K562 (cell line): ENCODE data around the gene TRIM44. TPM values are rescaled to one million over a fixed set of nuclear protein-coding genes. Genes with fewer than 3 reads are reported as not detected.

Experiments used
- ATAC-seq: fragments of 200-7000 bp; cut with Tn5 transposase; 3 replicates; pipeline ENCODE4 v1.9.1; 2020; ENCODE audit warnings: moderate library complexity
- BruUV-seq: library from RNA; stranded (reverse); fragments of 400-500 nt; replicated peaks from 2 replicates; lab custom pipeline; 2021; lab: Mats Ljungman, UMichigan
- CTCF ChIA-PET: fragments of 300-600 bp; formaldehyde crosslinking; extraction: SDS; loops from one replicate; lab custom pipeline; 2021; ENCODE audit warnings: low intra/inter-chr PET ratio; lab: Yijun Ruan, JAX
- POLR2A ChIA-PET: fragments of 300-600, 350-650 bp; sonication (Branson Sonifier 250); formaldehyde crosslinking; extraction: SDS; loops from one replicate; lab custom pipeline; 2021; ENCODE audit warnings: antibody characterized with exemption, inconsistent platforms; lab: Yijun Ruan, JAX
- DNase-seq, 4 experiments: peaks; one replicate each; pipeline versions ENCODE4 v3.0.0 to v3.0.0-alpha.2; 2011 to 2018; ENCODE audit warnings: low spot score in 3 of 4, mixed read lengths in 3 of 4; ENCODE audit errors: extremely low read depth in 1 of 4
- FAIRE-seq: peaks from 2 replicates; lab custom pipeline; 2011; peaks lifted over from hg19 to GRCh38; lab: Jason Lieb, UNC
- H2AFZ ChIP-seq: 2 replicates; pipeline ENCODE4 v1.6.0; 2011; ENCODE audit warnings: low read depth, low read length, control low read depth, inconsistent platforms
- H3K27ac ChIP-seq: fragments of 200-600 bp; 3 replicates; pipeline ENCODE4 v1.8.0; 2011; ENCODE audit warnings: low read depth, mild to moderate bottlenecking, control low read depth, inconsistent platforms, low read length, moderate library complexity, mixed read lengths; ENCODE audit errors: extremely low read depth
- H3K27me3 ChIP-seq, 2 experiments: fragments of 300-600 bp in 1 of 2; 2 replicates in 1 of 2; 3 replicates in 1 of 2; pipeline versions ENCODE4 v1.6.0 to v1.8.0; 2011; ENCODE audit warnings: inconsistent platforms in 2 of 2, low read length in 2 of 2, mild to moderate bottlenecking in 1 of 2, mixed read lengths in 1 of 2, moderate library complexity in 1 of 2; ENCODE audit not compliant: control insufficient read depth in 2 of 2, insufficient read depth in 2 of 2
- H3K36me3 ChIP-seq: fragments of 300-600 bp; 3 replicates; pipeline ENCODE4 v1.8.0; 2011; ENCODE audit warnings: mild to moderate bottlenecking, low read length, inconsistent platforms; ENCODE audit not compliant: control insufficient read depth, insufficient read depth
- H3K4me1 ChIP-seq, 2 experiments: fragments of 200-600 bp in 1 of 2; replicated peaks in 1 of 2; 2 replicates in 1 of 2; 3 replicates in 1 of 2; pipeline versions ENCODE4 v1.5.1 to v1.8.0; 2011; ENCODE audit warnings: inconsistent platforms in 2 of 2, low read length in 2 of 2, mild to moderate bottlenecking in 1 of 2, mixed read lengths in 1 of 2, moderate library complexity in 1 of 2; ENCODE audit not compliant: control insufficient read depth in 2 of 2, insufficient read depth in 2 of 2
- H3K4me2 ChIP-seq: 2 replicates; pipeline ENCODE4 v1.6.1; 2011; ENCODE audit warnings: low read length, control low read depth, inconsistent platforms, mixed read lengths; ENCODE audit not compliant: insufficient read depth
- H3K4me3 ChIP-seq: fragments of 200-600 bp; sonication (generic), shearing (Covaris generic); 2 replicates; pipeline ENCODE4 v1.5.1; 2016; ENCODE audit warnings: control low read depth, inconsistent platforms
- H3K79me2 ChIP-seq: fragments of 200-600 bp; 3 replicates; pipeline ENCODE4 v1.8.0; 2011; ENCODE audit warnings: low read length, inconsistent platforms; ENCODE audit not compliant: control insufficient read depth, insufficient read depth
- H3K9ac ChIP-seq, 2 experiments: 2 replicates each; pipeline versions ENCODE4 v1.6.0 to v1.6.1; 2011; ENCODE audit warnings: low read depth in 2 of 2, low read length in 2 of 2, control low read depth in 1 of 2, inconsistent platforms in 1 of 2, mild to moderate bottlenecking in 1 of 2, mixed read lengths in 1 of 2; ENCODE audit not compliant: insufficient read depth in 1 of 2
- H3K9me1 ChIP-seq: one replicate; pipeline ENCODE4 v1.6.0; 2011; ENCODE audit warnings: inconsistent platforms, mild to moderate bottlenecking, low read length, moderate library complexity; ENCODE audit not compliant: control insufficient read depth, insufficient read depth
- H3K9me3 ChIP-seq: replicated peaks from 2 replicates; pipeline ENCODE4 v1.5.1; 2011; ENCODE audit warnings: low read depth, low read length, inconsistent platforms; ENCODE audit not compliant: control insufficient read depth, insufficient read depth
- H4K20me1 ChIP-seq: replicated peaks from 2 replicates; pipeline ENCODE4 v1.6.1; 2011; ENCODE audit warnings: low read length, inconsistent platforms, mixed read lengths; ENCODE audit not compliant: control insufficient read depth, insufficient read depth
- BRCA1 ChIP-seq, 2 experiments: fragments of 450-650 bp in 1 of 2; sonication (generic) in 1 of 2; formaldehyde crosslinking in 1 of 2; IDR thresholded peaks; 2 replicates each; pipeline versions ENCODE4 v1.5.0 to v1.6.1; 2017 to 2020; ENCODE audit warnings: mild to moderate bottlenecking in 1 of 2, missing genetic modification reagents in 1 of 2
- CBFA2T3 ChIP-seq: fragments of 450-650 bp; IDR thresholded peaks from 2 replicates; pipeline ENCODE4 v1.6.1; 2017
- FOXK1 ChIP-seq: sonication (generic); formaldehyde crosslinking; IDR thresholded peaks from 2 replicates; pipeline ENCODE4 v1.8.0; 2022; ENCODE audit warnings: missing genetic modification reagents, mild to moderate bottlenecking, borderline replicate concordance
- HMGN3 ChIP-seq: IDR thresholded peaks from 2 replicates; pipeline ENCODE4 v1.6.1; 2011; ENCODE audit warnings: borderline replicate concordance, low read depth, mild to moderate bottlenecking, mixed read lengths, low read length; ENCODE audit not compliant: insufficient read length; ENCODE audit errors: extremely low read depth
- MAZ ChIP-seq, 2 experiments: fragments of 450-650 bp in 1 of 2; sonication (generic) in 1 of 2; formaldehyde crosslinking; IDR thresholded peaks in 1 of 2; conservative IDR thresholded peaks in 1 of 2; 2 replicates each; pipeline versions ENCODE4 v1.4.0 to v1.5.0; 2020; ENCODE audit warnings: mild to moderate bottlenecking in 1 of 2, missing genetic modification reagents in 1 of 2
- MEF2D ChIP-seq: conservative IDR thresholded peaks from 2 replicates; pipeline ENCODE4 v1.6.1; 2016; ENCODE audit warnings: low read depth, missing genetic modification characterization, missing compliant biosample characterization
- MYNN ChIP-seq, 2 experiments: sonication (generic); formaldehyde crosslinking in 1 of 2; IDR thresholded peaks; 2 replicates each; pipeline versions ENCODE4 v1.5.0 to v1.6.1; 2016 to 2020; ENCODE audit warnings: antibody characterized with exemption in 1 of 2, missing genetic modification reagents in 1 of 2
- NR0B1 ChIP-seq: fragments of 450-650 bp; IDR thresholded peaks from one replicate; pipeline ENCODE4 v1.6.1; 2018; ENCODE audit warnings: mild to moderate bottlenecking, moderate library complexity; ENCODE audit not compliant: partially characterized antibody
- POLR2B ChIP-seq: fragments of 450-650 bp; IDR thresholded peaks from 2 replicates; pipeline ENCODE4 v1.6.1; 2018; ENCODE audit warnings: low read depth; ENCODE audit not compliant: partially characterized antibody
- POLR3G ChIP-seq: IDR thresholded peaks from 2 replicates; pipeline ENCODE4 v1.6.1; 2011; ENCODE audit not compliant: insufficient read length, insufficient replicate concordance; ENCODE audit errors: extremely low read depth
- RFX1 ChIP-seq: fragments of 450-650 bp; IDR thresholded peaks from 2 replicates; pipeline ENCODE4 v1.6.1; 2016; ENCODE audit warnings: mild to moderate bottlenecking, moderate library complexity
- ZNF609 ChIP-seq: sonication (generic); formaldehyde crosslinking; IDR thresholded peaks from 2 replicates; pipeline ENCODE4 v1.8.1; 2023; ENCODE audit warnings: missing genetic modification reagents, mild to moderate bottlenecking, borderline replicate concordance
- ZNF695 ChIP-seq: fragments of 450-650 bp; formaldehyde crosslinking; IDR thresholded peaks from 2 replicates; pipeline ENCODE4 v1.4.0; 2020; ENCODE audit warnings: mild to moderate bottlenecking, moderate library complexity
- WGBS: fragments of 100-300 bp; shearing (Covaris generic); methylation state at CpG from one replicate; pipeline ENCODE4 v1.1.6; 2016; ENCODE audit warnings: low coverage, mixed read lengths; ENCODE audit not compliant: insufficient coverage; ENCODE audit errors: missing lambda C conversion rate; 5-methylcytosine and 5-hydroxymethylcytosine counted together
- in situ Hi-C: fragments of 300-500 bp; cut with MboI; formaldehyde crosslinking; loops from 4 replicates; pipeline ENCODE4 v1.15.0; 2018; ENCODE audit warnings: inconsistent platforms, mixed read lengths
- intact Hi-C: fragments of 100-400 bp; cut with micrococcal nuclease; formaldehyde crosslinking; loops from 2 replicates; pipeline ENCODE4 v1.14.2; 2022
- polyA plus RNA-seq, 8 experiments: library from polyadenylated mRNA; depleted of rRNA in 4 of 8; stranded (reverse) in 5 of 8; unstranded in 3 of 8; fragments of >200 nt; fragmentation: Nextera tagmentation in 2 of 8; fragmentation: Illumina TruSeq in 1 of 8; extraction: Ambion mirVana in 2 of 8; extraction: Trizol in 1 of 8; gene quantifications; 2 replicates each; pipeline versions ENCODE4 v1.2.1 to v1.2.3, GENCODE V29; 2011 to 2014; ENCODE audit warnings: inconsistent platforms in 1 of 8, missing spikeins in 1 of 8
- total RNA-seq, 7 experiments: library from RNA; depleted of rRNA in 6 of 7; stranded (reverse); fragments of >200 nt in 6 of 7; fragmentation: Illumina TruSeq in 2 of 7; extraction: Trizol in 2 of 7; gene quantifications; 2 replicates each; pipeline versions ENCODE4 v1.2.1 to v1.2.3, GENCODE V29; 2011 to 2021; ENCODE audit warnings: low replicate concordance in 1 of 7

TRIM44 gene
- total and polyA plus RNA-seq, 9 of the 15 experiments (the other 6 are each of a cell fraction or from before 2014, with no cell fraction given) = 8.3 to 105 (median 37.2) TPM

GRCh38 chr11:35810045-35810645, 147.6 kb downstream of the TRIM44 start:
- ATAC-seq (no peak), FAIRE-seq (no peak), DNase-seq (no peak)
- Histone ChIP-seq H3K4me3 (no peak overlapping the region), H3K9me1 (no peaks in the 10 kb centered on the region), H3K36me3 (peaks cover 35% of the 10 kb centered on the region; the same call in 2 of the 3 replicates), H3K79me2 (no peaks in the 10 kb centered on the region), H3K4me1 (no peaks in the 10 kb centered on the region), H3K4me2 (no peak overlapping the region), H2AFZ (no peak overlapping the region), H3K27ac (no peak overlapping the region), H3K9ac (no peak overlapping the region), H3K27me3 (no peaks in the 10 kb centered on the region), H3K9me3 (no peaks in the 10 kb centered on the region), H4K20me1 (no peaks in the 10 kb centered on the region)
- ChIA-PET POLR2A (interaction anchor here (0.5 kb wide), 1 partner anchor 173 kb away, joined by 3 read pairs; no protein-coding TSS in a partner anchor), CTCF (no interaction called here)
- no TSS peak for BruUV-seq
- WGBS = 11% methylated on average over 2 of the region's 2 CpGs
- intact Hi-C loops (no loop called here), in situ Hi-C loops (no loop called here)
- TF ChIP-seq HMGN3 = no peak
- no peak for TF ChIP-seq ZNF609
- TF ChIP-seq BRCA1 (IDR thresholded peaks at IDR 0.05) = no peak
- no peak for TF ChIP-seq BRCA1 (CRISPR knock-in tag; IDR thresholded peaks at IDR 0.05)
- no peak for TF ChIP-seq POLR2B
- no peak for TF ChIP-seq ZNF695
- no peak for TF ChIP-seq RFX1
- no peak for TF ChIP-seq CBFA2T3
- TF ChIP-seq MEF2D (tag) = no peak
- no peak for TF ChIP-seq POLR3G
- no peak for TF ChIP-seq NR0B1
- no peak for TF ChIP-seq MYNN (IDR thresholded peaks at IDR 0.05)
- no peak for TF ChIP-seq MYNN (CRISPR knock-in tag; IDR thresholded peaks at IDR 0.05)
- no peak for TF ChIP-seq FOXK1 (CRISPR knock-in tag)
- no peak for TF ChIP-seq MAZ (CRISPR knock-in tag; conservative IDR thresholded peaks at IDR 0.05 in 1 of 2, IDR thresholded peaks at IDR 0.05 in 1 of 2)
